COLO668 (cell line): ENCODE results near the gene CCDC141.
A peak's percentile ranks its signal among the peaks of the same experiment; 100 is the strongest.

Source experiments
- DNase-seq: peaks from one replicate; lab custom pipeline; 2025; ENCODE audit not compliant: unreplicated experiment; lab: John Stamatoyannopoulos, UW

The CCDC141 gene

DNA sequence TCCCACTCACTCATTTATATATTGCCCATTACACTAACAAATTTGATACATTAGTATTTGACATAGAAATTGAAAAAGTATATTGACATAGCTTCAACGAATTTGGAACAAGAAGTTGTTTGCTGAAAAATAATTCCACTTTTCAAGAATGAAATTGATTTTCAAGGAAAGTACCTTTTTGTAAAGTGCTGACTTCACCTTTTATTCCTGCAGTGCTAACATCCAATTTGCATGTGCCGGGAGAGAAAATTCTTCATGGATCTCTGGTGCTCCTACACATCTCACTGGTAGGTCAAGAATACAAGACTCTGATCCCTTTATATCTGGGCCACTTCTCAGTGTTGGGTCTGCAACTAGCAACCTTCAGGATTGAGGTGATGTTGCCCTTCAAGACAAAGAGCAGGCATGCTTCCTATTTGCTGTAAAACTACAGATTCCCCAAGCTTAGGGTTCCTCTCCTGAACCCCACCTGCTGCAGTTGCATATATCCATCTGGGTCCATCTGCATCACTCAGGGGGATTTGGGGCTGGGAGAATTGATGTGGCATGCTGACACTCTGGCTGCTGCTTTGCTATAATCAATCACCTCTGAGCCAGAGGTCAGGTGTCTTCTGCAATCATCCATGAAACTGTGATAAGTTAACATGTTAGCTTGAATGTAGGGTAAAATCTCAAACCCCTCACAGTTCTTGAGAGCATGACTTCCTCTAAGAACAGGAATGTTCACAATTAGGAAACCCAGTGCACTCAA, 134.3 kb downstream of the CCDC141 start:
- no peak for DNase-seq

GRCh38 chr2:178914259-178914849, 135.6 kb downstream of the CCDC141 start:
- peak; percentile 75 for DNase-seq

GRCh38 chr2:178913049-178913441, 136.9 kb downstream of the CCDC141 start:
- no peak for DNase-seq

- DNase-seq: no peak
Observed at GRCh38 chr2:178912416-178913048, 137.4 kb downstream of the CCDC141 start.

GRCh38 chr2:178911039-178911438, 138.9 kb downstream of the CCDC141 start:
- no peak for DNase-seq

DNA sequence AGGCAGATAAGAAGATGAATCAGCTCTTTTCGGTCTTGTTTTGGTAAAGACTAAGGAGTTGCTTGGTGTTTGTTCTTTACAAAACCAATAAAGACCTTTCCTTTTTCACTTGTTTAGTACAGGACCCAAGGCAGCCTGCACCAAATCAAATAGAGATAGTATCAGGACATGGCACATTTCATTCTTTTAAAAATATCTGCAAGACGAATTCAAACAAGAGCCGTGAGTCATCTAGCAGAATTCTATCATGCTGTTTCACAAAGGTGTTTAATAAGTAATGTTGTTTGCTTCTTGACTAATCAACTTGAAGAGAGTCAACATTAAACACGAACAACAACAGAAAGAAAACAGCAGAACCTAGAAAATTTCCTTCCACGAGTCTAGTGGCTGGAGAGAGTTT, 139.9 kb downstream of the CCDC141 start:
- no peak for DNase-seq

- DNase-seq: no peak
Observed at GRCh38 chr2:178909507-178909906, 140.4 kb downstream of the CCDC141 start.

DNA sequence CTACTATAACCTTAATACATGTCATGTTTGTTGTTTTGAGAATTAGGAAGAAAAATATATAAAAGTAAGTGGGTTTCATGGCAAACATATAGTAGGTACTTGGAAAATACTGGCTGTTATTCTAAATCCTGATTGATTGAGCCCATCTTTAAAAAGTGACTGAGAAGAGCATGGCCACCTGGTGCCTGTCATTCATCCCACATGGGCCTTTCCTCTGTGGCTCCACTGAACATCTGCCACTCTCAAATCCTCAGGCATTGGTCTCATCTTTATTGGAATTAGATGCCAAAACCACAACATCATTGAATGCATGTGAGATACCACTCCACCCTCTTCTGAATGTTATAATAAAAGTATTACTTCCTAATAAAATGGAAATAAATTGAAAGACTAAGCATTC, 141.1 kb downstream of the CCDC141 start:
- DNase-seq: no peak

GRCh38 chr2:178905261-178905660, 144.7 kb downstream of the CCDC141 start:
- DNase-seq: no peak

DNA sequence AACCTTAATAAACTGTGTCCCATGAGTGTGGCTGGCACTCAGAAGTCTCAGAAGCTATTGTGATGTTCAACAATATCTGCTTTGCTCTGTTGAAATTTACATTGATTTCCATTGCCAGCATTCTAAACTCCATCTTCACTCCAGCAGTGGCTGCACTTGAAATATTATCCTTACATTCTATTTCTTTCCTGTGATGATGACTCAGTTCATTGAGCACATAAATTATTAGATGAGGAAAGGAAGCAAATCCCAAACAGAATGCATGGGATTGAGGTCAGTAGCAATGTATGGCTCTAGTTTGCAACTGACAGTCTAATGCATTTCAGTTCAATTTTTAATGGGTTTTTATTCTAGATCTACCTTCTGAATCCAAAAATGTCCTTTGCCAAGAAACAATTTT, 150.3 kb downstream of the CCDC141 start:
- no peak for DNase-seq

DNA sequence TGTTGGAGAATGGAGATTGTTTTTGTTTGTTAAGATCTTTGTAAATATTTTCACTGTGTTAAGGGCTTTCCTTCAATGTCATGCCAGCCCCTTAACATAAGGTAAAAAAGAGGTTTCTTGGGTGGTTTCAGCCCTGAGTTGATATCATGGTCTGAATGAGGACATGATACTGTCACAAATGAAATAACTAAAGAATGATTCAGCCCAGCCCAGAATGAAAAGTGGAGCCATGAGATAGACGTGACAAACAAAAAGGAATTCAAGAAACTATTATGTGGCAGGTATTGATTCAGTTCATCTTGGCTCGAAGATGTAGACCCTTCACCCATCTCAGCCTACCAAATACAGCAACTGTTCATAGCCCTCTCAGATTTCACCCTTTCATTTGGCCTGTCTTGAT, 154.1 kb downstream of the CCDC141 start:
- no peak for DNase-seq

GRCh38 chr2:178895171-178895570, 154.8 kb downstream of the CCDC141 start:
- no peak for DNase-seq

GRCh38 chr2:178892751-178893625, 156.9 kb downstream of the CCDC141 start:
- DNase-seq: no peak

DNA sequence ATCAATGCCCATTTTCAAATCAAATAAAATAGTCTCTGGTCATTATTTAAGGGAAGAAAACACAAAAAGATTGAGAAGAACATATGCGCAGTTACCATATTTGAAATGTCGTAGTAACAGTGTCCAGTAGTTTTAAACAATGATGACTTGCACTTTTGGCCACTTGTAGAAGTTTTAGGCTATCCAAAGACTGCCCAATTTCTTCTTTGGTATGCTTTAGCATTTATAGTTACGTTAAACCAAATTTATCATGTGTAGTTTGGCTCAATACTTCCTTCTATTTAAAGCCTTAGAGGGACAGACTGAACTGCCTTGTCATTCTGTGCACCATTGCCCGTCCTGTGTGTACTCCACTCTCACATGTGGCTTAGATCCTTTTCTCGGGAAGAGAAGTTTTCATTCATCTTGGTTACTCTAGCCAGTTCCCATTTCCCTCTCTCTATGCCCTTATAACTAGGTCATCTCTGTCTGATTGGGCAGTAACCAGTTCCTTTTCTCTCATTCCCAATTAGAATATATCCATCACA, 157.9 kb downstream of the CCDC141 start:
- no peak for DNase-seq

DNA sequence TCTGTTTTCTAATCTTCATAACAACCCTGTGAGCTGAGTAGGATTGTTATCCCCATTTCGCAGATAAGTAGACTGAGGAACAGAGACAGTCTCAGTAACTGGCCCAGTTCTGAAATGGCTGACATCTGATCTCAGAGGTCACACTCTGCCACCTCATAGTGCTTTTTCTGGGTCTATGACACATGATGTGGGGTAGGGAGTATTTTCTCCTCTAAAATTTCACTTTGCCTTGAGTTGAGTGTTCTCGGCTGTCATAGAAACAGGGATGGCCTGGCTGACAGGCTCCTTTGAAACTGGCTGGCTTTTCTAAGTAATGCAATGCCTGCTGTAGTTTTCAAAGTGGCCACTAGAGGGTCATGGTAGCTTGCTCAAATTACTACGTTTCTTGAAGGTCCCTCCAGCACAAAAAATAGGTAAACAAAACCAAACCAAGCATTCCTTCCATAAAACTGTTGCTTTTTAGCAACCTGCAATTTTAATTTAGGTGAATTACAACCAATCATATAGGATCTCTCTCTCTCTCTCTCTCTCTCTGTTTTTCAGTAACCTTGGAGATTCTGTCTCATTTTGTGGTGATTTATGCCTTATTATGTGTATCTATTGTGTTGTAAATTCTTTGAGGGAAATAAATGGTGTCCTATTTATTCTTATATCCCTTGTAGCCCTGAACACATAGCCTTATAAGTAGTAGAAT, 158.5 kb downstream of the CCDC141 start:
- DNase-seq: peak; percentile 71

DNA sequence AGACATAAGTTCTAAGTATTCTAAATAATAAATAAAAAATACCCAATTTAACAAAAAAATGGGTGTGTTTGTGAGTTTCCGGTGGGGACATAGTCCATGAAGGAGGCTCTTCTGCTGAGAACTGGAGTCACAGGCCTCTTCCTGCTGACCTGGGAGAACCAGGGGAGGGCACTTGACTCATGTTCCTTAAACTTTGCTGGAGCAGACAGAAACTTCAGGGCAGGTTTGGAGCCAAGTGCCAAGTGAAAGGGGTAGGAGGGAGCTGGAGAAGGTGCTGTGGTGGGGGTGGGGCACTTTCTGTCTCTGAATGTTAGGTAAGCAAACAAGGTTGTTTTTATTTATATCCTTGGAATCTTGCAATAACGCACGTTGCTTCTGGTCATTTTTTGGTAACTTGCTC, 163.9 kb downstream of the CCDC141 start:
- no peak for DNase-seq

GRCh38 chr2:178884440-178884839, 165.5 kb downstream of the CCDC141 start:
- no peak for DNase-seq

- DNase-seq: no peak
Observed at GRCh38 chr2:178882666-178883440, 167.1 kb downstream of the CCDC141 start.

DNA sequence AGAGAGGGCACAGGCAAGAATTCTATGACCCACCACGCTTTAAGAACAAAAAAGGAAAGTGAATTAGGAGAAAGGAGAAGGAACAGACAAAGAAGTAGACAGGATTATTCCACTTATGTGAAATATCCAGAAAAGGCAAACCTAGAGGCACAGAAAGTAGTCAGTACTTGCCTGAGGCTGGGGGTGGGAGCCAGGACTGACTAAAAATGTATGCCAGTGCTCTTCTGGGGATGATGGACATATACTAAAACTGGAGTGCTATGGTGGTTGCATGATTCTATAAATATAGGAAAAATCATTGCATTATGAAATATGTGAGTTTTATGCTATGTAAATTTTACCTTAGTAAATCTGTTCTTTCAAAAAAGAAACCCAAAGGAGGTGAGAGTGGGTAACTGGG, 168.9 kb downstream of the CCDC141 start:
- no peak for DNase-seq

- DNase-seq: no peak
Observed at GRCh38 chr2:178880257-178880656, 169.7 kb downstream of the CCDC141 start.
